HG03097 (cell line): Measurements from ENCODE around the gene WIF1.

Experiments
- ATAC-seq: cut with Tn5 transposase; IDR thresholded peaks from one replicate; pipeline ENCODE4 v1.9.1; 2021; ENCODE audit not compliant: unreplicated experiment, low FRiP score

WIF1 gene

DNA sequence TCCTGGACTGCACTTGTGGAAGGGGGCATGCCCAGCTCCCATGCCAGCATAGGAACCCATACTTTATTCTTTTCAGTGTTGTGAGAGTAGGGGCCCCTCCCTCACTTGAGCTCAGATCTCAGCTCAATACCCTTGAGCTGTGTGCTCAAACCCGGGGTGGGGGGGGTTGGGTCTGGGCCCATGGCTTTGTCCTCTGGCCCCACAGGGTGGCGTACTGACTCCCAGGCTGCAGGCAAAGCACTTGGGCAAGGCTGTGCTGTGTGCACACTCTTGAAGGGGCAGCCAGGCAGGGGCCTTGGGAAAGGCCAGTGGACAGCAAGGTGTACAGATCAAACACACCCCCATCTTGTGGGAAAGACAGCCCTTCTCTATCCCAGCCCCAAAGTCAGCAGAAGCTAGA lies 81.8 kb downstream of the WIF1 start:
- no peak for ATAC-seq

GRCh38 chr12:65025136-65025535 lies 96.0 kb downstream of the WIF1 start:
- ATAC-seq = no peak

DNA sequence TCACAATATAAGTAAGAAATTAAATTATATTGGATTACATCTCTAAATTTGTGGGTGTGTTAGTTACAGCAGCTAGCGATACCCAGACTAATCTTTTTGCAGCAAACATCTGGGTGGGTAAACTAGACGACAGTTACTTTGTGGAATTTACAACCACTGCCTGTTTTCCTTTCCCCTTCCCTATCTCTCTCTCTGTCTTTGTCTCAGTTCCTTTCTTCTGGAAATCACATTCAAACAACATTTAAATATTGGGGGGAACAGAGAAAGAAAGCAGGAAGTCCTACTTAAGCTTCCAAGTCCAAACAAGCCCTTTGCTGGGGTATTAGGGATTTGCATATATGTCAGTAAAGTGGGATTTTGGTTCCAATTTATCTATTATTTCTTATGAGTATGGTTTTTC lies 97.6 kb downstream of the WIF1 start:
- ATAC-seq = no peak

DNA sequence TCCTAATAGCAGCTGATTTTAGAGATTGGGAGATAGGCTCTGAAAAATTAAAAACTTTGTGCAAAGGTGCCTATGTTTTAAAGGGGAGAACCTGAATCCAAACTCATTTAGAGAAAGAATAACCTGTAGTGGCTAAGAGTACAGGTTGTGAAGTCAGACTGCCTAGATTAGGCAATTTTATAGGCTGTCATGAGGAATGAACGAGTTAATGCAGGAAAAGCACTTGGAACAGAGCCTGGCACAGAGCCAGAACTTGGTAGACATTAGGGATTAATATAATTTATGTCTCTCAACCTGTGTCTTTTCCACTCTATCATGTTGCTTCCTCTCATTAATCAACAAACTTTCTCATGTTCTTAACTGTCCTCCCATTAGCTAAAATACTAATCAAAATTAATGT lies 98.1 kb downstream of the WIF1 start:
- no peak for ATAC-seq

- ATAC-seq = no peak
Measured at GRCh38 chr12:65022421-65022820, 98.7 kb downstream of the WIF1 start.

DNA sequence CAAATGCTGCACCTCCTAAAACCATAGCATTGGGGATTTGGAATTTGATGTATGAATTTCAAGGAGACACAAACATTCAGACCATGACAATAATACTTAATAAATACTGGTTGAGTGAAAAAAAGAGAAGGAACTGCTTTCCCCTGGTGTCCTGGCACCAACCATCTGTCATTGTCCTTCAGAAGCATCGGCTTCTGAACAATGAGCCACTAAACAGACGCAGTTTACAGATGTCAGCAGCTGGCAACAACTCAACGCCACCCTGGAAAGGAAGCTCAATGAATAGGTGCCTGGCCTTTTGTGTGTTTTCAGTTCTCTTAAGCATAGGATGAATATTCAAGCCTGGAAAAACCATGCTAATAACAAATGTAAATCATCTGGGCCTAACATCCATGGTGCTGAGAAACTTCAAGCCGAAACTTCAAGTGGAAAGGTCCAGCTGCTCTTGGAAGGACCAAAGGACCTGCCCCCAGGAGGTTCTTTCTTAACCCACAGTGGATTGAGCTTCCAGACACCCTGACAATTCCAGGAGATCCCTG lies 101.3 kb downstream of the WIF1 start:
- ATAC-seq = no peak

DNA sequence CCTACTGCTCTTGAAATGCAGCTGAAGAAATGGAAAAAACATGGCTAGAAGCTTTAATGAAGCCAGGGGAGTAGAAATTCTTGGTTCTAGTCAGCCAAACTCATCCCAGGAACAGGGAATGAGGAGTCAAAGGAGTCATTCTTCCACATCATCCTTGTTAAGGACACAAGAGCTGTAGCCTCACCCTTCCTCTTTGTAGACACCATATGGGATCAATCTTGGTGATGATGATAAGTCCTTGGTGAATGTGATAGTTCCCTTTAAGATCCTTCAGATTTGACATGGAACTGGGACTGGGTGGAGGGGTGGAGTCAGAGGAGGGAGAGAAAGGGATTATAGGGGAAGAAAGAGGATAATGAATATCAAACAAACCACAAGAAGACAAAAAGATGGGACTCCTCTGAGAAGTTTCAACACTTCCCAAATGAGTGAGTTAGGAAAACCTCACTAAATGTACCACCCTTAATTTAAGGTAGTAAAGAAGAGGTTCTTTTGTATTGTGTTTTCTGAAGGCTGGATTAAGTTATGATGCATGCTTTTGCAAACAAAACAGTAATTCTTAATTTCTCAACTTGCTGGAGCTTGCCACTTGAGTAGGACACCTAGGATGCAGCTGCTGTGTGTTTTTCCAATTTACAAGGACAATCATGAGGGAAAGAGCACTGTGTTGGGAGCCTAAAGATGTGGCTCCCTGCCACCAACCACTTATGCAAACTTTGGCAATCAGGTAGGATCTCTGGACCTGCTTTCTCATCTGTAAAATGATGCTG lies 104.0 kb downstream of the WIF1 start:
- ATAC-seq = no peak

DNA sequence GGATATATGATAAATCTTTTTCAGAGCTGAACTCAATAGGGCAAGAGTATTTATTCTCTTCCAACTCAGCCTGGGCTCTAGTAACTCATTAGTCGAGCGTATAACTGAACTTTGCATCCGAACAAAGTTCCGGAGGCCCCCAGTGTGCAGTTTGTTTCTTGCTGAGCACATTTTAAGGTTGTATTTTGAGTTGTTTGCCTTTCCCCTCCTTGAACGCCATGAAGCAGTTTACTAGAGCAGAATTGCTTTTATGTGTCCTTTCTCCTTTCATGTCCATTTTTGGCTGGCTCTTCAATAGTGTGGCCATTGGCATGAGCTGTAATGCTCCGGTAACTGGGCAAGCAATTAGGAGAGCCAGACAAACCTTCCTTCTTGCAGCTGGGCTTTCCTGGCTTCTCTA lies 105.3 kb downstream of the WIF1 start:
- no peak for ATAC-seq

DNA sequence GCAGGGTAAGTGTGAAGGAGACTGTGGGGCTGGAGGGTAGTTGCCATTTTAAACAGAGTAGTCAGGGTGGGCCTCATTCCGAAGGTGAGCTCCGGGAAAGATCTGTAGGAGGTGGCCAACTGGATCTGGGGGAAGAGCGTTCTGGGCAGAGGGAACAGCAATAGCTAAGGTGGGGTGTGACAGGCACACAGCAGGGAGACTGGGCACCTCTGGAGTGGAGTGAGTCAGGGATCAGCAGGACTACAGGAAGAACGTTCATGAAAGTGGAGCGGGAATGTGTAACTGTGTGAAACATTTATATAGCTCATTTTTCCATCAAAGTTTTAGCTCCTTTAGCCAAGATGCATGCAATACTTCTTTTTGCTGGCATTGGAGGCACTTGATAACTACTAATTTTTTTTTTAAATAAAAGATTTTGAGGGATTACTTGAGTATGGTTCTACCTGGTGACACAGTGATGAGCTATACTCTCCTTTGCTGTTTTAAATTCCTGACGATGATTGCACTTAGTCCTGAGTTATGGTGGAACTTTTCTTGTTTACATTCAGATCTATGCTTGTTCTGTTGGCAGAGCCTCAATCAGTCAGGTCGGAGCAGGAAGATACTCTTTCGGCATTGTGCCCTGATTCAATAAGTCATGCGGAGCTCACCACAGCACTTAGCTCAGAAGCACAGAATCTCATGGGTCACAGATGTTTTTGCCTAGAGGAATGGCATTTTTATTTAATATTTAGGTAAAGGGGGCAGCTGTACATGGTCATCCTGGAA lies 106.4 kb downstream of the WIF1 start:
- ATAC-seq = no peak

DNA sequence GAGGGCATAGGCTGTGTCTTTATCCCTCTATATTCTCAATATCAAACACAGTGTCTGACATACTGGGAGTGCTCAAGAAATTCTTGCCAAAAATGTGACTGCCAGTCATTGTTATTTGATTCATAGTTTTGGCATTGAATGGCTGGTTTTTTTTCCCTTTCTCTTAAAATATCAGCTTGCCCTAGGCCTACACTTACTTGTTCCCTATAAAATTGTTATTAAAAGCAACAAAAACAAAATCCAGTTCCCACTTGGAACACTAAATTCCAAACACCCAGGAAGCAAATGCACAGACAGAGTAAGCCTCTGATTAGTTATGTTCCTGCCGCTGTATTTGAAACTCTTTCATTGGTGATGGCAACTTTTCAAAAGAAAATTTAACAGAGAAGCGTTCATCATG lies 110.7 kb downstream of the WIF1 start:
- no peak for ATAC-seq

DNA sequence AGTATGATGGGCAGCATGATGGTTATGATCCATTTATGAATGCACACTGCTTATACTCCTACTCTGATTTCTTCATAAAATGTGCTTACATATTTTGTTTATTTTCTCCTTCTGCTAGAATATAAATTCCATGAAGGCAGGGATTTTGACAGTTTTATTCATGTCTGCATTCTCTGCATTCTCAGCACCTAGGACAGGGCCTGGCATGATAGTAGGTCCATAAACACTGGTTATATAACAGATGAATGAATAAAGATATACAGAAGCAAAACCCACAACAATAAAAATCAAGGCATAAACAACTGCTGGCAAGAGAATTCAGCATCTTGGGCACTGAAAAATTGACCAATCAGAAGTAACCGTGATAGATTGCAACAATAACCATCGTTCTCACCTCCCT lies 115.4 kb downstream of the WIF1 start:
- ATAC-seq = no peak

GRCh38 chr12:65004270-65004669 lies 116.8 kb downstream of the WIF1 start:
- no peak for ATAC-seq
